GM21526 (cell line): ENCODE measurements around the gene FPGS.

Experiments
- ATAC-seq: cut with Tn5 transposase; IDR thresholded peaks from one replicate; pipeline ENCODE4 v1.9.1; 2021; ENCODE audit warnings: moderate library complexity; ENCODE audit not compliant: unreplicated experiment, low FRiP score

Gene FPGS

DNA sequence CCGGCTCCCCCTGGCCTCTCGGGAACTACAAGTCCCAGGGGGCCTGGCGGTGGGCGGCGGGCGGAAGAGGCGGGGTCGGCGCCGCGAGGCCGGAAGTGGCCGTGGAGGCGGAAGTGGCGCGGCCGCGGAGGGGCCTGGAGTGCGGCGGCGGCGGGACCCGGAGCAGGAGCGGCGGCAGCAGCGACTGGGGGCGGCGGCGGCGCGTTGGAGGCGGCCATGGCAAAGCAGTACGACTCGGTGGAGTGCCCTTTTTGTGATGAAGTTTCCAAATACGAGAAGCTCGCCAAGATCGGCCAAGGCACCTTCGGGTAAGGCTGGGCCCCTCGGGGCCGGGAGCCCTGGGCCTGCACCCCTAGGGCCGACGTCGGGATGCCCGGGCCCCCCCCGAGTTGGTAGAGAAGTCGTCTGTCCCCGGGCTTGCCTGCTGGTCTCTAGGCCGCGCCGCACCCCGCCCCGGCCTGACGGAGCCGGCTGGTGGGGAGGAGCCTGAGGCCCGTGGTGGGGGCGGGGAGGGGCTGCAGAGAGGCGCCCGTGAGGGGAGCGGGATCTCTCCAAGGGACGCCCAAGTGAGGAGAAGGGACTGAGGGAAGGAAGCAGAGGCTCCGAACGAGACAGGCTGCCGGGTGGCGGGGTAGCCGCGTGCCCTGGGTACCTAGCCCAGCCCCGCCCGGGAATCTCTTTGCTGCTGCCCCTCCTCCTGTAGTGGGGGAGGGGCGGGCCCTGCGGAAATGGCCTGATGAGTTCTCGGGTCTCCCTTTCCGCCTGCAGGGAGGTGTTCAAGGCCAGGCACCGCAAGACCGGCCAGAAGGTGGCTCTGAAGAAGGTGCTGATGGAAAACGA is 16.5 kb upstream of the FPGS start, which contains the start of gene CDK9:
TSS of gene CDK9 (plus strand) at position 102 of the 840 bp plus-strand sequence. CDS start at position 217, 115 bp downstream.
- peak; percentile 41 for ATAC-seq

DNA sequence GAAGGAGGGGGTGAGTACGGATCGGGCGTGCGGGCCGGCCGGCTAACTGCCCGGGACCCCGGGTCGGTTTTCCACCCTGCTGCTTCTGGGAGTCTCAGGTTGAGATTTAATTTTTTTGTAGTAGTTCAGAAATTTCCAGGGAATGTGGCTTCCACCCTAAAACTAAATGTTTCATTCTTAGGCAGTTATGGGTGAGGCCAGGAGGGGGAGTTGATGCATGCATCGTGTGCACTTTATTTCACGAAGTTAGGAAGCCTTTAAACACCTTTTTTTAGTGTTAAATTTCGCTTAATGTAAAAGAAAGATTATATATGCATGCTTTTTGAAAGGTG is 15.9 kb upstream of the FPGS start:
- ATAC-seq = no peak

DNA sequence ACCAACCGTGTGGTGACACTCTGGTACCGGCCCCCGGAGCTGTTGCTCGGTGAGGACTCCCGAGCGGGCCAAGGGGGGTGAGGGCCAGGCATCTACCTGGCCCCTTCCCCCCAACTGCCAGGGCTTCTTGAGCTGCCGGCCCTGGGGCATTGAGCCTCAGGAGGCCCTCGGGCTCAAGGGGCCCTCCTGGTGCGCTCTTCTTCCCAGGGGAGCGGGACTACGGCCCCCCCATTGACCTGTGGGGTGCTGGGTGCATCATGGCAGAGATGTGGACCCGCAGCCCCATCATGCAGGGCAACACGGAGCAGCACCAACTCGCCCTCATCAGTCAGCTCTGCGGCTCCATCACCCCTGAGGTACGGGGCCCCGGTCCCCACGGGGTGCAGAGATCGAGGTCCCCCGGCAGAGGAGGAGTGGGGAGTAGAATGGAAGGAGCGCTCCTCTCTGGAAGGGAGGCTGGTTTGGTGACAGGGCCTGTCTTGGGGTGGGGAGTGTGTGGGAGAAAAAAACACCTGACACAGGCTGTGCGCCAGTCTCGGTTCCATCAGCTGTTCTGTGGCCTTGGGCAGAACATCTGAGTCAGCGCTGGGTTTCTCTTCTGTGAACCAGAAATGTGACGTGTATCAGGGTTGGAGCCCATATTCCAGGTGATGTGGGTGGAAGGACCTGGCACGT is 14.2 kb upstream of the FPGS start:
- ATAC-seq = no peak

DNA sequence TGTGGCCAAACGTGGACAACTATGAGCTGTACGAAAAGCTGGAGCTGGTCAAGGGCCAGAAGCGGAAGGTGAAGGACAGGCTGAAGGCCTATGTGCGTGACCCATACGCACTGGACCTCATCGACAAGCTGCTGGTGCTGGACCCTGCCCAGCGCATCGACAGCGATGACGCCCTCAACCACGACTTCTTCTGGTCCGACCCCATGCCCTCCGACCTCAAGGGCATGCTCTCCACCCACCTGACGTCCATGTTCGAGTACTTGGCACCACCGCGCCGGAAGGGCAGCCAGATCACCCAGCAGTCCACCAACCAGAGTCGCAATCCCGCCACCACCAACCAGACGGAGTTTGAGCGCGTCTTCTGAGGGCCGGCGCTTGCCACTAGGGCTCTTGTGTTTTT is 13.5 kb upstream of the FPGS start:
- ATAC-seq = no peak

- ATAC-seq = no peak
Observed at GRCh38 chr9:127790094-127790855, 12.4 kb upstream of the FPGS start.

- no peak for ATAC-seq
Observed at GRCh38 chr9:127791085-127791484, 11.6 kb upstream of the FPGS start.

- ATAC-seq = no peak
Observed at GRCh38 chr9:127792417-127793031, 10.2 kb upstream of the FPGS start.

- no peak for ATAC-seq
Observed at GRCh38 chr9:127793093-127793708, 9.5 kb upstream of the FPGS start.

- ATAC-seq = no peak
Observed at GRCh38 chr9:127794001-127794791, 8.5 kb upstream of the FPGS start.

- no peak for ATAC-seq
Observed at GRCh38 chr9:127796225-127796813, 6.4 kb upstream of the FPGS start.

DNA sequence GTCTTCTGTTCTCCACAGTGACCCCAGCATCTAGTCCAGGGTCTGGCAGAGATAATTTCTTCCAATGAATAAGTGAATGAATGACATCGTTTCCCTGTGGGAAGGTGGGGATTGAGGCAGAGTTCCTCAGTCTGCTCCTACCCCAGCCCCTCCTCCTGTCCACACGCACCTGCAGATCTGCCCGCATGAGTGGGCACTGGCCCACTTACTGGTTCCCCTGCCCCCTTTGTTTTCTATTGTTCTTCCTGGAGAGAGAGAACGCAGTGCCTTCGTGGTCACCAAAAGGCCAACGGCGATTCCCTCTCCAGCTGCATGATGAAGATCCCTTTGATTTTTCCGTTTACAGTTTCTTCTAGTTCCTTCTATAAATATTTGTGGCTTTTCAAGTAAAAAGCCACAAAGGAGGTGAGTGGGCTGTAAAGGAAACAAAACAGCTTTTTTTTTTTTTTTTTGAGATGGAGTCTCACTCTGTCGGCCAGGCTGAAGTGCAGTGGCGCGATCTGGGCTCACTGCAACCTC is 5.8 kb upstream of the FPGS start:
- ATAC-seq = no peak

DNA sequence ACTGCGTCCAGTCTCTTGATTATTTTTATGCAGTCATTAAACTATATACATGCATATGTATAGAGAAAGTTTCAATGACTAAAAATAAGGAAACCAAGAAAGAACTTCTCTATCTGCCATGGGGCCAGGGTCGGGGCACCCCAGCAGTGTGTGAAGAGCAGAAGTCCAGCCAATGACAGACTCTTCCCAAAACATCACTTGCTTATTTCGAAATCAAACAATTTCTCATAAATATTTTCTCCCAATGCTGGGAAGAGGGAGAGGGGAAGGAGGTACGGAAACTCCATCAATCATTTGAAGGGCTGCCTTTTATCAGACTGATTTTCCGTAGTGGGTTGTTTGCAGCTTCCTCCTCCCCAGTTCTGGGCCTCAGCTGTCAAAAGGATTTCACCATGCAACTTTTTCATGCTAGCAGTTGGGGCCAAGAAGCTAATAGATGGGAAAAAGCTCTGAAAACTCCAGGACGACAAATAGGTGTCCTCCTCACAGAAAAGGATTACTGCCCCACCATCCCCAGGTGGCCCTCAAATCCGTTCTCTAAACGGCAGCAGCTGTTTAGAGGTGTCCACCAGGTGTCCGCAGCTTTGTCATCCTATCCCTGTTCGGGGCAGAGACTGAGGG is 617 bp upstream of the FPGS start:
- ATAC-seq = no peak

GRCh38 chr9:127803507-127804352 is 1.0 kb downstream of the FPGS start:
- ATAC-seq = no peak

- ATAC-seq = no peak
Observed at GRCh38 chr9:127805620-127806019, 2.9 kb downstream of the FPGS start.

GRCh38 chr9:127806871-127807270 is 4.2 kb downstream of the FPGS start:
- no peak for ATAC-seq

DNA sequence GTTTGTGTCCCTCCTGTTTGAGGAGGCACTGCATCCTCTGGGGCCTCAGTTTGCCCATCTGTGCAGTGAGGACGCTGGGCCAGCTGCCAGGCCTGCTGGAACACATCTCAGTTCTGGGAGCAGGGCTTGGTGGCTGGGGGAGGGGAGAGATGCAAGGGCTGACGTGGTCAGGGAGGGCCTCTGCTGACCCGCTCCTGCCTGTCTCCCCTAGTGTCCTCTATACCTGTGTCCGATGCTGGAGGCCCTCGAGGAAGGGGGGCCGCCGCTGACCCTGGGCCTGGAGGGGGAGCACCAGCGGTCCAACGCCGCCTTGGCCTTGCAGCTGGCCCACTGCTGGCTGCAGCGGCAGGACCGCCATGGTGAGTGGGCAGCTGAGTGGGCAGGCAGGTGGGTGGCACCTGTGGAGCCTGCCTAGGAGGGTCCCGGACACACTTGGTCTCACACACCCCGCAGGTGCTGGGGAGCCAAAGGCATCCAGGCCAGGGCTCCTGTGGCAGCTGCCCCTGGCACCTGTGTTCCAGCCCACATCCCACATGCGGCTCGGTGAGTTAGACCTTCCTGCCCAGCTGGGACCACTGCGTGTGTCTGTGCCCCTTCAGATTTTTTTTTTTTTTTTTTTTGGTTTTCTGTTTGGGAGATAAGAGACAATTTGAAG is 5.8 kb downstream of the FPGS start:
- no peak for ATAC-seq

GRCh38 chr9:127809002-127809539 is 6.4 kb downstream of the FPGS start:
- ATAC-seq = no peak
